Fibroblast of the aortic adventitia (primary cell): Measurements from ENCODE around the gene NFAT5. TPM values are rescaled to one million over a fixed set of nuclear protein-coding genes. Genes with fewer than 3 reads are reported as not detected.

Experiments
- DNase-seq: peaks from one replicate; pipeline ENCODE4 v3.0.0-alpha.2; 2010; ENCODE audit warnings: low read depth
- H3K4me3 ChIP-seq: 2 replicates; pipeline ENCODE4 v1.5.1; 2011; ENCODE audit warnings: low read depth, mild to moderate bottlenecking, control low read depth, low read length, moderate library complexity
- CTCF ChIP-seq: IDR thresholded peaks from 2 replicates; pipeline ENCODE4 v1.5.1; 2011; ENCODE audit warnings: mild to moderate bottlenecking, low read length, control low read depth, inconsistent platforms; ENCODE audit not compliant: insufficient read depth
- total RNA-seq: library from RNA; depleted of rRNA; stranded (reverse); fragments of >200 nt; gene quantifications from 2 replicates; pipeline ENCODE4 v1.2.3, GENCODE V29; 2012; ENCODE audit warnings: low replicate concordance

Gene NFAT5
- total RNA-seq, 1 donor = 53.9 TPM

- DNase-seq = no peak
- H3K4me3 ChIP-seq = no peak overlapping the region
- no peak for TF ChIP-seq CTCF
Measured at GRCh38 chr16:69718111-69718764, 152.5 kb downstream of the NFAT5 start.

GRCh38 chr16:69720822-69721430, 155.2 kb downstream of the NFAT5 start:
- no peak overlapping the region for H3K4me3 ChIP-seq
- no peak for TF ChIP-seq CTCF
- no peak for DNase-seq

GRCh38 chr16:69721441-69721957, 155.7 kb downstream of the NFAT5 start:
- no peak for TF ChIP-seq CTCF
- H3K4me3 ChIP-seq = no peak overlapping the region
- DNase-seq = no peak

- no peak for TF ChIP-seq CTCF
- H3K4me3 ChIP-seq = peak overlapping the region; percentile 73
- DNase-seq = no peak
Measured at GRCh38 chr16:69724414-69724873, 158.7 kb downstream of the NFAT5 start.

- peak overlapping the region; percentile 73 for H3K4me3 ChIP-seq
- no peak for TF ChIP-seq CTCF
- peak; percentile 38 for DNase-seq
Measured at GRCh38 chr16:69724981-69725479, 159.3 kb downstream of the NFAT5 start.

- peak overlapping the region; percentile 73 for H3K4me3 ChIP-seq
- DNase-seq = no peak
- TF ChIP-seq CTCF = no peak
Measured at GRCh38 chr16:69725480-69726312, 159.9 kb downstream of the NFAT5 start.
